Esophagus squamous epithelium (tissue), 5 donors: ENCODE data around the gene SETD5. TPM values are rescaled to one million over a fixed set of nuclear protein-coding genes. Genes with fewer than 3 reads are reported as not detected.
A peak's percentile ranks its signal among the peaks of the same experiment; 100 is the strongest.

ENCODE experiments used
- DNase-seq: peaks from one replicate; lab custom pipeline; 2025; lab: John Stamatoyannopoulos, UW
- H3K27ac ChIP-seq, 4 donors: fragments of 200-600 bp; sonication (generic); one replicate each; pipeline ENCODE4 v1.5.1; 2016 to 2019; ENCODE audit warnings: mild to moderate bottlenecking in 1 of 4
- H3K27me3 ChIP-seq, 4 donors: fragments of 200-600 bp; sonication (generic); 1 replicate in 3 of 4; 2 replicates in 1 of 4; pipeline versions ENCODE4 v1.5.1 to v1.6.0; 2017 to 2021; ENCODE audit warnings: antibody characterized with exemption in 1 of 4
- H3K36me3 ChIP-seq, 3 donors: fragments of 200-600 bp; sonication (generic); one replicate each; pipeline ENCODE4 v1.5.1; 2016 to 2019
- H3K4me1 ChIP-seq, 3 donors: fragments of 200-600 bp; sonication (generic); one replicate each; pipeline ENCODE4 v1.5.1; 2017 to 2019
- H3K4me3 ChIP-seq, 4 donors: fragments of 200-600 bp; sonication (generic); 1 replicate in 3 of 4; 2 replicates in 1 of 4; pipeline ENCODE4 v1.5.1; 2016 to 2019; ENCODE audit warnings: mild to moderate bottlenecking in 2 of 4, moderate library complexity in 1 of 4
- H3K9me3 ChIP-seq, 3 donors: fragments of 200-600 bp; sonication (generic); one replicate each; pipeline ENCODE4 v1.5.1; 2016 to 2019
- POLR2A ChIP-seq, 4 donors: fragments of 450-650 bp; IDR thresholded peaks; one replicate each; pipeline ENCODE4 v1.6.1; 2017; ENCODE audit warnings: antibody characterized with exemption in 4 of 4, mild to moderate bottlenecking in 4 of 4, moderate library complexity in 3 of 4
- WGBS, 2 donors: methylation state at CpG; one replicate each; pipeline ENCODE4 v1.1.5; 2018; 5-methylcytosine and 5-hydroxymethylcytosine counted together
- intact Hi-C: fragments of 100-400 bp; cut with DNase I; formaldehyde crosslinking; loops from one replicate; pipeline ENCODE4 v1.15.0; 2022
- total RNA-seq, 4 donors: library from RNA; depleted of rRNA; stranded (reverse); fragments of >200 nt; gene quantifications; one replicate each; pipeline ENCODE4 v1.1.0, GENCODE V29; 2016
- TF ChIP-seq, protein P1 (sequence below), 6 experiments: fragments of 450-650 bp in 4 of 6; fragments of 200-600 bp in 2 of 6; sonication (generic) in 2 of 6; IDR thresholded peaks; one replicate each; pipeline ENCODE4 v1.5.1; 2016 to 2019; ENCODE audit warnings: antibody characterized with exemption in 6 of 6, mild to moderate bottlenecking in 4 of 6, moderate library complexity in 4 of 6
- donor health status: DM: yes; HTN: yes; CAD: no.

SETD5 gene
- total RNA-seq, 4 donors from 2014 or later = 41.8 to 89.3 (median 54.4) TPM

DNA sequence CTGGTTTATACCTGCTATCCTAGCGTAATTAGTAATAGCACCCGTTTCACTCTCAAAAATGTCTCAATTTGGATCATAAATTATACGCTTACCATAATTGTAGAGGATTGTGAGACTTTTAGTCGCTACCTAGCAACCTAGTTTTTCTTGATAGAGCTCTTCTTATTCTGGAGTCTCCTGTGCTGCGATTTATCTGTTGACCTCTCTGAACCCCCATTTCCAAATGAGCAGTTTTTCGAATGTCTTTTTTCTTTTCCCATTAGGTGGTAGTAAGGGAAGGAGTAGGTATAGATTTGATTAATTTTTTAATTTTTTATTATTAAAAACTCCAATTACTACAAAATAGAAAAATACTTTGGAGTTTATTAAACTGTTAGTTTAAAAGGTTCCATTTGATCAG is 10.6 kb downstream of the SETD5 start:
- H3K36me3 ChIP-seq = no peaks in the 10 kb centered on the region
- no peak for DNase-seq
- H3K4me1 ChIP-seq = peaks cover 9 to 99% (median 59%) of the 10 kb centered on the region in 3 donors
- 89 to 92% methylated on average over 6 of the region's 6 CpGs for WGBS, 2 donors
- no peaks in the 10 kb centered on the region for H3K27me3 ChIP-seq
- intact Hi-C loops = no loop called here
- TF ChIP-seq, protein P1, sequence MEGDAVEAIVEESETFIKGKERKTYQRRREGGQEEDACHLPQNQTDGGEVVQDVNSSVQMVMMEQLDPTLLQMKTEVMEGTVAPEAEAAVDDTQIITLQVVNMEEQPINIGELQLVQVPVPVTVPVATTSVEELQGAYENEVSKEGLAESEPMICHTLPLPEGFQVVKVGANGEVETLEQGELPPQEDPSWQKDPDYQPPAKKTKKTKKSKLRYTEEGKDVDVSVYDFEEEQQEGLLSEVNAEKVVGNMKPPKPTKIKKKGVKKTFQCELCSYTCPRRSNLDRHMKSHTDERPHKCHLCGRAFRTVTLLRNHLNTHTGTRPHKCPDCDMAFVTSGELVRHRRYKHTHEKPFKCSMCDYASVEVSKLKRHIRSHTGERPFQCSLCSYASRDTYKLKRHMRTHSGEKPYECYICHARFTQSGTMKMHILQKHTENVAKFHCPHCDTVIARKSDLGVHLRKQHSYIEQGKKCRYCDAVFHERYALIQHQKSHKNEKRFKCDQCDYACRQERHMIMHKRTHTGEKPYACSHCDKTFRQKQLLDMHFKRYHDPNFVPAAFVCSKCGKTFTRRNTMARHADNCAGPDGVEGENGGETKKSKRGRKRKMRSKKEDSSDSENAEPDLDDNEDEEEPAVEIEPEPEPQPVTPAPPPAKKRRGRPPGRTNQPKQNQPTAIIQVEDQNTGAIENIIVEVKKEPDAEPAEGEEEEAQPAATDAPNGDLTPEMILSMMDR (IDR thresholded peaks at IDR 0.05) = no peak
- TF ChIP-seq POLR2A (IDR thresholded peaks at IDR 0.05) = no peak
- H3K4me3 ChIP-seq = no peak overlapping the region
- H3K9me3 ChIP-seq = no peaks in the 10 kb centered on the region
- no peak overlapping the region for H3K27ac ChIP-seq

DNA sequence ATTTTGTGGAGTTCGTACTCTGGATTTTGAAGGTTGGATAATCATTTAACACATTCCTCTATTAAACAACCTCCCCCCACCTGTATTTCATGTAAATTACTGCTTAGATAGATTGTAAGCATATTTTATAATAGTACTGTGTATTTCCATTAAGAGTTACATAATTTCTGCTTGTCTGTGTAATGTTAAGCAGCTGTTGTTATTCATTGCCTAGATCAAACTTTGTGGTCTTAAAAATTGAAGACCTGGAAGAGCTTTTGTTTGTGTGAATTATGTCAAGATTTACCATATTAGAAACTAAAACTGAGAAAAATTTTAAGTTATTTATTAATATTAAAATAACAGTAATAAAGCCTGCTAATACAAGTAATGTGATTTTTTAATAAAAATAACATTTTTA is 11.1 kb downstream of the SETD5 start:
- H3K36me3 ChIP-seq = no peaks in the 10 kb centered on the region
- no peak for DNase-seq
- WGBS, 2 donors = 89 to 90% methylated on average over 1 of the region's 1 CpG
- H3K9me3 ChIP-seq = no peaks in the 10 kb centered on the region
- no peaks in the 10 kb centered on the region for H3K27me3 ChIP-seq
- H3K4me1 ChIP-seq = peaks cover 7 to 99% (median 54%) of the 10 kb centered on the region in 3 donors
- no peak overlapping the region for H3K4me3 ChIP-seq
- H3K27ac ChIP-seq = no peak overlapping the region
- intact Hi-C loops = no loop called here
- TF ChIP-seq, protein P1 (IDR thresholded peaks at IDR 0.05) = no peak

DNA sequence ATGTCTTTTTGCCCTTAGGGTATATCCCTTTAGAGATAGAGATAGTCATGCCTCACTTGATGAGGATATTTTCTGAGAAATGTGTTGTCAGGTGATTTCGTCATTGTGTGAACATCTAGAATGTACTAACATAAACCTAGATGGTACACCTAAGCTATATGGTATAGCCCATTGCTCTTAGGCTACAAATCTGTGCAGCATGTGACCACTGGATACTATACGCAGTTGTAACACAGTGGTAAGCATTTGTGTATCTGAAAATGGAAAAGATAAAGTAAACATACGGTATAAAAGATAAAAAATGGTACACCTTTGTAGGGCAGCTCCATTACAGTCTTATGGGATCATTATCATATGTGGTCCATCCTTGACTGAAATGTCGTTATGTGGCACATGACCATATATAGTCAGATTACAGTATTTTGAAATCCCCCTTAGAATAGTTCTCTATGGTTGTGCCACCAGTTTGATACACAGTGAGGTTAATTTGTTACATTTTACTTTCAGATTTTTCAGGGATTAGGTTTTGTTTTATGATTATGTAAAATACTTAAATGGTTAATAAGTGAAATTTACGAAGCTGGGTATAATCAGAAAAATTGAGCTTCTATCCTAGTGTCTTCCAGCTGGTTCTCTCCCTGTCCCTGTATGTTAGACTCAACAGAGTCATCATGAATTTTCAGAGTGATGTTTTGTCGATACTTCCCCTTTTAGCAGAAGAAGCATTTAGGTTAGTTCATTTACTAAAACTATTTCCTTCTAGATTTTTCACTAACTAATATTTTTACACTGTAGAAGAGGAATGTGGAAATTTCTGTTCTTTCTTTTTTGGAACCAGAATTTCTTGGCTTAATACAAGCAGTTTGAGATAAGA is 12.8 kb downstream of the SETD5 start:
- Histone ChIP-seq H3K4me1 (peaks cover 0 to 98% (median 42%) of the 10 kb centered on the region in 3 donors), H3K27ac (peak overlapping the region in 1 of 4 donors; percentile 6), H3K9me3 (no peaks in the 10 kb centered on the region), H3K27me3 (no peaks in the 10 kb centered on the region), H3K36me3 (no peaks in the 10 kb centered on the region), H3K4me3 (no peak overlapping the region)
- no peak for DNase-seq
- no peak for TF ChIP-seq POLR2A (IDR thresholded peaks at IDR 0.05)
- TF ChIP-seq, protein P1 (IDR thresholded peaks at IDR 0.05) = no peak
- intact Hi-C loops = no loop called here
- 77 to 79% methylated on average over 6 of the region's 6 CpGs for WGBS, 2 donors

DNA sequence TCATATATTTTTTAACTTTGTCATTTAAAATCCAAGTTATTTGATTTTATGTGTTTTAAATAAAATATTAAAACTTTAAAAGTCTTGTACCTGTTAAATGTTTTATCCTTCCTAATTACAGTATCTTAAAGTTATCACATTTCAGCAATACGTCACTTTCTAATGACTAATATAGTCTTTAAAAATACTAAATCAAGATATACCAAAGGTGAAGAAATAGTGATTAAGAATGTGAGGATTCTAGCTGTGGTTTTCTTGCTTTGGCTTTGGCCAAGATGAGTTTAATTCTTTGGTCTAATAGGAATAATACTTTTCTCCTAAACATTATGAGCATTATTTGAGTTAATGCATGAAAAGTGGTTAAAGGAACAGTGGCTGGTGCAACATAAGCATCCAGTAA is 13.9 kb downstream of the SETD5 start:
- H3K27ac ChIP-seq = no peak overlapping the region
- DNase-seq = no peak
- intact Hi-C loops = no loop called here
- H3K4me3 ChIP-seq = no peak overlapping the region
- no peaks in the 10 kb centered on the region for H3K27me3 ChIP-seq
- TF ChIP-seq, protein P1 (IDR thresholded peaks at IDR 0.05) = no peak
- no peak for TF ChIP-seq POLR2A (IDR thresholded peaks at IDR 0.05)
- peaks cover 3 to 98% (median 36%) of the 10 kb centered on the region in 3 donors for H3K4me1 ChIP-seq
- no peaks in the 10 kb centered on the region for H3K9me3 ChIP-seq
- peaks cover 0 to 9% (median 0%) of the 10 kb centered on the region in 3 donors for H3K36me3 ChIP-seq
- 73 to 82% methylated on average over 1 of the region's 1 CpG for WGBS, 2 donors

DNA sequence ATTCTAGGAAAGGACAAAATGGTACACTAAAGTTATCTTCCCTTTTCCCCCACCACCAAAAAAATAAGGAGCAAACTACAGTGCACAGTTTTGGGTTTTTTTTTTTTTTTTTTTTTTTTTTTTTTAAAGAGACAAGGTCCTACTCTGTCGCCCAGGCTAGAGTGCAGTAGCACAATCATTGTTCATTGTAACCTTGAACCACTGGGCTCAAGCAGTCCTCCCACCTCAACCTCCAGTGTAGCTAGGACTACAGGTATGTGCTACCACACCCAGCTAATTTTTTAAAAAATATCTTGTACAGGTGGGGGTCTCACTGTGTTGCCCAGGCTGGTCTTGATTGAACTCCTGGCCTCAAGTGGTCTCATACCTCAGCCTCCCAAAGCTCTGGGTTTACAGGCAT is 14.9 kb downstream of the SETD5 start:
- Histone ChIP-seq H3K27me3 (no peaks in the 10 kb centered on the region), H3K4me3 (no peak overlapping the region), H3K27ac (peak overlapping the region in 1 of 4 donors; percentile 9), H3K4me1 (peaks cover 3 to 98% (median 30%) of the 10 kb centered on the region in 3 donors), H3K36me3 (peaks cover 0 to 9% (median 0%) of the 10 kb centered on the region in 3 donors), H3K9me3 (no peaks in the 10 kb centered on the region)
- DNase-seq = no peak
- WGBS, 2 donors = 71 to 92% methylated on average over 1 of the region's 1 CpG
- TF ChIP-seq, protein P1 (IDR thresholded peaks at IDR 0.05) = no peak
- intact Hi-C loops = no loop called here
